ENCODE data around the gene LMO3.

LMO3 gene

GRCh38 chr12:16613199-16613598 lies 7.2 kb upstream of the LMO3 start:
- H3K4me3 ChIP-seq (ENCODE audit: control insufficient read depth, low read depth, low read length), result no peak overlapping the region
- no peak for TF ChIP-seq CTCF (IDR thresholded peaks at IDR 0.05; ENCODE audit: control insufficient read depth, insufficient read depth, low read depth, low read length, missing control alignments)
- no peak for DNase-seq (ENCODE audit: low read depth)

DNA sequence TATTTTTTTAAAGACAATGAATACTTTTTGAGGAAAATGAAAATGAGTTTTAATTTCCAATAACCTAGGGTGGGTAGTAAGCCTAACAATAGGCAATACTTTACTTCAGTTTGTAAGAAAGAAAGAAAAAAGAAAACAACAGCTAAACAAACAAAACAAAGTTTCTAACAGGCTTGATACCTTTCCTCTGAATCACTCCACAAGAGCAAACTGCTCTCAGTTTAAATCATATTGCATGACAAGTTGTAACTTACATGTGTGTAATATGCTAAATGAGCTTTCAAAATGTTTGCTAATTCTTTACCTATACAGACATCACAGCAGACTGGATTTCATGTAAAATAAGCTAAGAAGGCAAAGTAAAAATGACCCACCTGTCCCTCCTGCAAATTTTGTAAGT lies 6.7 kb upstream of the LMO3 start:
- no peak for DNase-seq (ENCODE audit: low read depth)
- no peak for TF ChIP-seq CTCF (IDR thresholded peaks at IDR 0.05; ENCODE audit: control insufficient read depth, insufficient read depth, low read depth, low read length, missing control alignments)
- H3K4me3 ChIP-seq (ENCODE audit: control insufficient read depth, low read depth, low read length), result no peak overlapping the region

- H3K4me3 ChIP-seq (ENCODE audit: control insufficient read depth, low read depth, low read length), result no peak overlapping the region
- no peak for DNase-seq (ENCODE audit: low read depth)
- TF ChIP-seq CTCF (IDR thresholded peaks at IDR 0.05; ENCODE audit: control insufficient read depth, insufficient read depth, low read depth, low read length, missing control alignments), result no peak
Measured at GRCh38 chr12:16611146-16611545, 5.2 kb upstream of the LMO3 start.

DNA sequence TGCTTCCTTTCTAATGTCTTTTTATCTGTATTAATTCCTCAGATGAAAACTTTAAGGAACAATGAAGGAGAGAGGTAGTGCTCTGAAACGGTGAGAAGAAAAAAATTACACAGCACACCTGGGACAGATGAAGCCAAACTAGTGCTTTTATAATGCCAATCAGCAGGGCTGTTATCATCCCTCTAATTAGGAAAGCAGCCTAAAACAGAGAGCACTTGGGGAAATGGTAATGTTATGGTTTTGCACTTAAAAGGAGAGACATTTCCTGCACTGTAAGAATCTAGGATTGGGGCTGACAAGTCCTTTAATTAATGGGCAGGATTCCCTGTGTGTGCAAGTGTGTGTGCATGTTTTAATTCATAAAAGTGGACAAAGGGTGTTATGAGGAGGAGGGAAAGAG lies 4.8 kb upstream of the LMO3 start:
- TF ChIP-seq CTCF (IDR thresholded peaks at IDR 0.05; ENCODE audit: control insufficient read depth, insufficient read depth, low read depth, low read length, missing control alignments), result no peak
- no peak for DNase-seq (ENCODE audit: low read depth)
- no peak overlapping the region for H3K4me3 ChIP-seq (ENCODE audit: control insufficient read depth, low read depth, low read length)

DNA sequence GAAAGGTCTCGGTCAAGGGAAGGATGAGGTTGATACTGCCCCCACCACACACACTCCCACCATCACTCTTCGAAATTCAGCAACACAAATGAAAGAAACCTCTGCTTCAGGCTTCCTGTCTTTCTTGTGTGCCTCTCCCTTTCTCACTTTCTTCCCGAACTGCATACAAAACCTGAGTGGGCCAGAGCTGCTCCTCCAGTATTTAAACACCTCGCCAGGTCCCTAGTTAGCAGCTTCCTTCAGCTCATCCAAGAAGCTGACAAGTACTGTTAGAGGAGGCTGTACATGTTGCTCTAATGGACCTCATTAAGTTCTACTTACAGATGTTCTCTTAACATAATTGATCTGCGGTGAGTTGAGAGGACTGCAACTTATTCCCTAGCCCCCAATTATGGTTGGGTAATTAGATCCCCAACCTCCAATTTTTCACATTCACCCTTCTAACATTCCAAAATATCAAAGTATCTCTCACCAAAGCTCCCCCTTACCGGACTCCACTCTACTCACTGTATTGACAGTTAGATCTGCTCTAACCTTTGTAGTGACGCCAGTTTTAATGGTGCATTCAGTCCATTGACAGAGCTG lies 4.1 kb upstream of the LMO3 start:
- DNase-seq (ENCODE audit: low read depth), result no peak
- TF ChIP-seq CTCF (IDR thresholded peaks at IDR 0.05; ENCODE audit: control insufficient read depth, insufficient read depth, low read depth, low read length, missing control alignments), result no peak
- no peak overlapping the region for H3K4me3 ChIP-seq (ENCODE audit: control insufficient read depth, low read depth, low read length)

DNA sequence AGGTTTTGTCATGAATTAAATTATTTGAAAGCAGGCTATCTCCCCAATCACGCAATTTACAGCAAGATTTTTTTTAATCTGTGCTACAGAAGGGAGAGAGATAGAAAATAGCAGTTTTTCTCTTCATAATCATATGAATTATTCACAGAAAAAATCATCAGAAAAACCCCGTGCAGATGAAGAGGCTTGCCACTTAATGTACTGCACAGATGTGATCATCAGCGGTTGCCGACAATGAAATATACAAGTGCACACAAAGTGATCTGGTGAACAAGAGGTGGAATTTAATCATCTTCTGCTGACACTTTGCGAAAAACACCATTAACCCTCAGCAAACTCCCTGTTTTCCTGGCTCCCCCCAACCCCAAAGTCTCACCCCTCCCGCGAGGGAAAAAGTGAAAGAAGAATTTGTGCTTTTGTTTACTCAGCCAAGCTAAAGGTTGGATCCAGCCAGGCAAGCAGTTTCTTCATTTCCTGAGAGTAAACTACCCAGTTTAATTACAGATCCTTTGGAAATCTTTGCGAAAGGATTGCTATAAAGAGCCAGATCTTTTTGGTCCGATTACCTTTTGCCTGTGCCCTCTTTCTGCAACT lies 3.1 kb upstream of the LMO3 start:
- TF ChIP-seq CTCF (IDR thresholded peaks at IDR 0.05; ENCODE audit: control insufficient read depth, insufficient read depth, low read depth, low read length, missing control alignments), result no peak

More for the DNA sequence above, 3.1 kb upstream of the LMO3 start:
- H3K4me3 ChIP-seq (ENCODE audit: control insufficient read depth, low read depth, low read length), result no peak overlapping the region
- DNase-seq (ENCODE audit: low read depth), result no peak

All from AG09309 (cell line).